Left forelimb (tissue), 1 donor: ENCODE results near the gene CFAP299.
"Not testable (repeated sequence)": the region's sequence is repeated elsewhere in the genome, so short reads cannot be mapped to it uniquely, and the experiment has no call there.

ENCODE experiments used
- DNase-seq: peaks from one replicate; pipeline ENCODE4 v3.0.0-alpha.2; 2018; ENCODE audit warnings: low spot score

The CFAP299 gene

DNA sequence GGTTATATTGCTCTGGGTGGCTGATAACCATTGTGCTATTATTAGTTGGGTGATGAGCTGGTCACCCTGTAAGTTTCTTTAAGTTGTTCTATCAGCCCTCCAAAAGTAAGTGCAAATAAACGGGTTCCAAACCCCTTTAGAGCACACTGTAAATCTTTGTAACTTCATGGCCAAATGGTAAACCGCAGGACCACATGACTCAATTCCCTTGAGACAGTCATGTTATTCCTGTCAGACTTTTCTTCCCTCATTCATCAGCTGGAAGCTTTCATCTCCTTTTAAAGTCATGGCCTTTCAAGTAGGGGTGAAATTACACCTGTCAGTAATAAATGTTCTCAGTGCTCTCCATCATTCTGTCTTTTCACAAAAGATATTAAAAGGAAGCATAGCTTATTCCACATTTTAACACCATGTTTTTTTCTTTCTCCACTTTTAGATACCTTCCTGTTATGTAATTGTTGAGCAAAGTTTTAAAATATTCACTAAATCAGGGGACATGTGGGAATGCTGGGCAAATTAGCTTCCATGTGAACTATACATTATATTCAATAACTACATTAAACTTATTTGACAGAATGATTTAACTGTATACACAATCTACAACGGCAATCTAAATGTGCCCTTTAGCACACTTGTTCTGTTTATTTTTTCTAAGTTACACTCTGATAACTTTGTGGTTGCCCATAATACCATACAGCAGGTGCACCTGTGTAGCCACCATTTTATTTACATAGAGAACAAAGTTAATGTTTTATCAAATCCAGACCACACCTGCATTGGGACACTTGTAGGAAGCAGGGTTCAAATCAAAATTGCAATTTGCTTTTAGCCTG lies 275.5 kb downstream of the CFAP299 start:
- no peak for DNase-seq

DNA sequence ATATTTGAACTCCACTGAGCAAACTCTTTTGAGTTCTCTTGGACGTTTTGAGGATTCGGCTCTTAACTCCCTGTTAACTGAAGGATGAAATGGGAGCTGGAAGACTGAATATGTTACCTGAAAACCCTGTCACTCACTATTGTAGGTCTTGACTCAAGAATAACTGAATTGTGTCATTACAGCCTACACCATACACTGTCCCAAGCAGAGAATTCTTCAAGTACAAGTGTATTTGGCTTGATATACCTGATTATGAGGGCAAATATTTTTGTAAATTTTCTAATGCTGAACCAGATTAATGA lies 276.1 kb downstream of the CFAP299 start:
- DNase-seq, result no peak

DNA sequence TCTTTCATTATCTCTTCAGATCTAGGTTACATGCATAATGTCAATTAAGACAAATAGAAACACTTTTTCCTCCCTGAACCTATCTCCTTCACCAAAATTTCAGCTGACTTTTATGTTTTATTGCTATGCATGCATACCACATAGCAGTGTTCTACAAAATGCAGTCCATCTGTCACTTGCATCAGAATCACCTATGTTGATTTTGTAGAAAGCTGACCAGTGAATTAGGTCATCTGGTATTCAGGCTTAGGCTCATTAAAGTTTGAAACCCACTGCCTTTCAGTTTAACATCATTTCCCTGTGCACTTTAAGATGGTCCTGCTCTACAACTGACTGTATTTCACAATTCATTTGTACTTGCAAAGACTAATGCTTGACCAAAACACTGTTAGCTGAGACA lies 277.9 kb downstream of the CFAP299 start:
- no peak for DNase-seq

DNA sequence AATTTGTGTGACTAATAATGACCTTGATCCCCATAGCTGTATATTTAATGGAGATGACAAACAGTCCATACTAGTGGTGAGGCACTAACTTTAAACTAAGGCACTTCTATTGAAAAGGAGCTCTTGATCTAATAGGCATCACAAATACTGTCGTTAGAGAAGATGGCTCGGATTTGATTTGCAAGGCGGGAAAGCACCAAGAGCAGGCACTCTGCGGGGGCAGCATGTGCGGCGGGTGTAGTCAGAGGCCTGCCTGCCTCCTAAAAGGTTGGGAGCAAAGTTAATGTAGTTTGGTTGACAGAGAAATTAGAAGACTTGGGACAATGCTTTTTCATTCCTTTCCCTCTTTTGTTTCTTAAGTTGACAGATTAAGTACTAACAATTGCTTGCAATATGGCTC lies 278.8 kb downstream of the CFAP299 start:
- no peak for DNase-seq

DNA sequence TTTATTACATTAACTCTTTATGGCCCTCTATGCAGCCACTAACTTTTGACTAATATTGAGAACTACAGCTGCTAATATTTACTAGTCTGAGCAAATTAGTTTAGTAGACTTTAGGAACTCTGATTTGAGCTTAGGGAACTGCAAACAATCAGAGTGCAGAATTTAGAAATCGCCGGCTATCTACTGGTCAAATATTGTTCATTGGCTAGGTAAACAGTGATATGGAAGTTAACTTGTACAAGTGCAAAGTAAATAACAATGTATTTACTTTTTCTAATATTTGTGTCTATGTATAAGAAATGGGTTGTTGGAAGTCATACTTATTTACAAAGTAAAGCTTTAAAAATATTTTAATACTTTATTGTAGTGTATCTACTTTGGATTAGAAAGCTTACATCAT lies 279.6 kb downstream of the CFAP299 start:
- no peak for DNase-seq

DNA sequence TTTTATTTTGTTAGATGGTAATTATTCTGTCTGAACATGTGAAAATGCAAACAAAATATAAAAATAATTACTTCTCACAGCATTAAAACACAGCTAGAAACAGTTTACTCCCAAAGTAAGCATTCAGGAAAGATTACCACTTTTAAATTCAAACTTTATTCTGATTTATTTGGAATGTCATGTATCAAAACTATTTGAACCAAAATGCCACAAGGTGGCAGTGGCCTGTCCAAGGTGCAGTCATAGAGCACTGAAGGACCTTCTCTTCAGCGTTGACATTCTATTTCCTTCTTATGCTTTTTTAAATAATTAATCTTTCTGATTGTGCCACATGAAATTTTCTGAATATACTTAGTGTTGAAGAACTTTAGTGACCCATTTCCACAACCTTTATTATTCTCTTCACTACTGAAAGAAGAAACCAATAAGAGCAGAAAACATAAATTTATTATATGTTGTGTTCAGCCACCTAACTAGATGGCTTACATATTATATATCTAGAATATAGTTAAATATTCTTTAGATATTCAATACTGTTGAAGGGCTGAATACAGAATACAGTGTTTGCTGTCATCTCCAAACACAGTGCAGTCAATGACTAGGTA lies 283.6 kb downstream of the CFAP299 start:
- DNase-seq, result no peak

DNA sequence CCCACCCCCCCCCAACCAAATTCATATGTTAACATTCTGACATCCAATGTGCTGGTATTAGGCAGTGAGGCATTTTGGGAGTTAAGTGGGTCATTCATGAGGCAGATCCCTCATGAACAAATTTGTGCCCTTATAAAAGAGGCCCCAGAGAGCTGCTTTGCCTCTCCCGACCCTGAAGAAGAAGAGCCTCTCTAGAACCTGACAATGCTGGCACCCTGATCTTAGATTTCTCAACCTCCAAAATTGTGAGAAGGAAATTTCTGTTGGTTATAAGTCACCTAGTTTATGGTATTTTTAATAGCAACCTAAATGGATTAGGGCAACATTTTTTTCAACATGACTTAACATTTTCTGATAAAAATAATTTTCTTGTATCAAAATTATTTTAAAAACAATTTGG lies 296.3 kb downstream of the CFAP299 start:
- no peak for DNase-seq

DNA sequence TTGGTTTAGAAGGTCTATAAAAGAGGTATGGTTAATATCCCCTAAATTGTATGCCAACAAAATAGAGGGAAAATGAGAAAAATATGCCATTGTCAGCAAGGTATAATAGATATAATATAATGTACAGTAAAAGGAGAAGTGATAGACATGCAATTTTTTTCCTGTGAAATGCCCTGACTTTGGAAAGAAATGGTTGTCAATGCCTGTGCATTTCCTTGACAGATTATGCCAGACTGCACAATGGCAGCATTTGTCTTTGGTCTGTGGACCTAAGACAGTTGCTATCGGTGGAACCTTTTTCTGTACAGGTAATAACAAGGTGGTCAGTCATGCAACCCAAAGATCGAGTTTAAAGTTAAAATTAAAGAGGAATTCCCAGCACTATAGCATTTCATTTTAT lies 301.7 kb downstream of the CFAP299 start:
- DNase-seq, result no peak

DNA sequence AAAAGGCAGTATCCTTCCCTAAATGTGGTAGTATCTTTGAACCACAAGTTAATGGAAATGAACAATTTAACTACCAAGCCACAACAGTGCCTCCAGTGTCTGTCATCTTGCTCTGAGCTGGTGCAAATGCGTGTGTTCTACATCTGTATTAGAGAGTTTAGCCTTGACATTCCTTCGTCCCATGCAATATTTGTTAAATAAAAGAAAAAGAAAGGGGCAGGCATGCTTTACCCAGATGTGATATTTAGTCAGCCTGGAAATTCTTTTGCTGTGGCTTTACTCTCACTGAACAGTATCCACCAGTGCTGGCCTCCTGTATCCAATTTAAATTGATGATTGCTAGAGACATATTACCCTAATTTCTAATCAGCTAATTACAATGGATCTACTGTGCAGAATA lies 310.5 kb downstream of the CFAP299 start:
- no peak for DNase-seq

DNA sequence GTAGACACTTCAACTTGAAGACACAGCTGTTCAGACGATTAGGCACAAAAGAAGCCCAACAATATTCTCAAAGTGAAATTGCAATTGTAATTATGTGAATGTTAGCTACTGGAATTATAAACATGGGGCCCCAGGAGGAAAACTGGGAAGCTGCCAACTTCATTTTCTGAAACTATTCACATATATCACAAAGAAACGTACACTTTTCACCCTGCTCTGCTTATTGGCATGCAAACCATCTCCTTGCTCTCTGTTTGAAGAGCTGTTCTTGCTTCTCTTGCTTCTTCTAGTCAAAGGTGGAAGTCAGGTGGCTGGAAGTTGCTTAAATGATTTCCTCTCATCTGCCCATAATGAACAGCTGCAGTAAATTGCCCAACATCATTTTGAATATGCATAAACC lies 320.1 kb downstream of the CFAP299 start:
- no peak for DNase-seq

DNA sequence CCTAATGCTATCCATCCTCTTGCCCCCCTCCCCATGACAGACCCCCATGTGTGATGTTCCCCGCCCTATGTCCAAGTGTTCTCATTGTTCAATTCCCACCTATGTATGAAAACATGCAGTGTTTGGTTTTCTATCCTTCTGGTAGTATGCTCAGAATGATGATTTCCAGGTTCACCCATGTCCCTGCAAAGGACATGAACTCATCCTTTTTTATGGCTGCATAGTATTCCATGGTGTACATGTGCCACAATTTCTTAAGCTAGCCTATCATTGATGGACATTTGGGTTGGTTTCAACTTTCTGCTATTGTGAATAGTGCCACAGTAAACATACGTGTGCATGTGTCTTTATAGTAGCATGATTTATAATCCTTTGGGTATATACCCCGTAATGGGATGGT lies 334.6 kb downstream of the CFAP299 start:
- not testable (repeated sequence) for DNase-seq

DNA sequence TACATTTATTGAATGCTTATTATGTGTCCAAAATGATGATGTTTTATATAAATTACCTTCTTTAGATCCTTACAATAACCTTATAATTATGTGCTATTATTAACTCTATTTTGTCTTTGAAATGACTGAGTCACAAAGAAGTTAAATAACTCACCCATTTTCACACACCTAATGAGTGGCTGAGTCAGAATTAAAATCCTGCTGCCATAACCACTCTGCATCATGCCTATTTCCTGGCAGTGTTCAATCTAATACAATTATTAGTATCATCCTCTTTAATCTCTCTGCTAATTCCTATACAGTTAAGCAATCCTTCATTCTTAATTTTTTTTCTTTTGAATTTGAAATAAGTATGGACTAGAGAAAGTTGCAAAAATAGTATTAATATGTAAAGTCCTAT lies 342.9 kb downstream of the CFAP299 start:
- no peak for DNase-seq

DNA sequence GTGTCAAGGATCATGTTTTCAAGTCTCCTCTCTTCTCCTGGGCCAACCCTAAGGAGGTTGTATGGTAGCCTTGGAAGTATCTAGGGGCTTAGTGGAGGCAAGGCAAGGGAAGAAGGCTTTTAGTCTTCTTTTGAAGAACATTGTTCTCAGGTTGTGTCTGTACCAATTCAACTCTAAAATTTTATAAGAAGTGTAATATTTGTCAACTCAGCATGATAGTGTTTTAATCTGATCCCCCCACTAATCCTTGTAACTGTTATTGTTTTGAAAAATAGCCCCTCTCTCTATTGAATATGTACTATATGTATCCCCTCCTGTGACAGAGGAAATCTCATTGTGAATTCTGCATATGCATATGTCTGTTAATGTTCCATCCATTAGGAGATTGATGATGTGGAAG lies 345.4 kb downstream of the CFAP299 start:
- no peak for DNase-seq

DNA sequence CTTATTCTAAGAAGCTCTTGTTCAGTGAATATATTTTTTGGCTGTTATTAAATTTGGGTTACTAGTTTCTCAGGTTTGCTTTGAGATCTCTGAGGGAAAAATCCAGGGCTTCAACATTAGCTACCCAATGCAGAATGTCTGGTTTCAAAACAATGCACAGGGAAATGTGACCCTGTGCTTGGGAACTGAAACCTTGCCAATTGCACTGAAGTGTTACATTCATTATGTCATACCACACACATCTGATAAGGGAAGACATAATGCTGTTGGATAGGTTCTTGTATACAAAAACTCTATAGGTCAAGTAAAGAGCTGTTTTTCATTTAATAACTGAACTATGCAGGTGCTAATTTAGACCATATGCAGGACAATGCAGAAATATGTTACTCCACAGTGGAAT lies 349.7 kb downstream of the CFAP299 start:
- DNase-seq, result no peak

DNA sequence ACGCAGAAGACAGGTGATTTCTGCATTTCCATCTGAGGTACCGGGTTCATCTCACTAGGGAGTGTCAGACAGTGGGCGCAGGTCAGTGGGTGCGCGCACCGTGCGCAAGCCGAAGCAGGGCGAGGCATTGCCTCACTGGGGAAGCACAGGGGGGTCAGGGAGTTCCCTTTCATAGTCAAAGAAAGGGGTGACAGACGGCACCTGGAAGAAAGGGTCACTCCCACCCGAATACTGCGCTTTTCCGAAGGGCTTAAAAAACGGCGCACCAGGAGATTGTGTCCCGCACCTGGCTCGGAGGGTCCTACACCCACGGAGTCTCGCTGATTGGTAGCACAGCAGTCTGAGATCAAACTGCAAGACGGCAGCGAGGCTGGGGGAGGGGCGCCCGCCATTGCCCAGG lies 352.2 kb downstream of the CFAP299 start:
- not testable (repeated sequence) for DNase-seq

DNA sequence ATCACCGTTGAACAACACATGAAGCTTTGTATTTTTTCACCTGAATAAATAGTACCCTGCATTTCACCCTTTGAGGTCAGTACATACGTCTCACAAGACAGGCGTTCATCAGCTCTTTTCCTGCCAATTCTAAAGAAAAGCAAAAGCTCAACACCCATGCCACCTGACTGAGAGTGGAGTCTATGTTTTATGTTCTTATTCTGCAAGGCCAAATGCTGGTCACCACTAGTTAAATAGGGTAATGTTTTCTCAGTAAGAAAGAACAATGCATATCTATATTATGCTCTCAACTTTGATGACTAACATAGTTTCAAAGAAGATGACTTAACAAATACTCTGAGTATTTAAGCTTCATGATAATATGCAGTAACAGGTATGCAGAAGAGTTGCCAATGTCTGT lies 358.6 kb downstream of the CFAP299 start:
- no peak for DNase-seq

DNA sequence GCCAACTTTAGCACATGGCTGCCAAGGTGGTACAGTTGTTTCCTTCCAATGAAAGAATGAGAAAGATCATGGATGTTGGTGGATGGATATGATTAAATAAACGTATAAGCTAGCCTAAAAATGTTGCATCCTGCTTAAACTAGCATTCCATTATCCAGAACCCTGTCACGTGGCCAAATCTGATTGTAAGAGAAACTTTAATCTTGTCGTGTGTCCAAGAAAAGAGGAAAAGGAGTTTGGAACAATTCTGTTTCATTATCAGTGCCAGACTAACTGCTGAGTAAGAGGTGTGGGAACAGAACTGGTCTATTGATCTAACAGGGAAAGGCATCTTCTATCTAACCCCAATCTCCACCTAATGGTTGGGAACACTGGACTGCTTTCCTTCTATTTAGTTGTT lies 369.8 kb downstream of the CFAP299 start:
- DNase-seq, result no peak

DNA sequence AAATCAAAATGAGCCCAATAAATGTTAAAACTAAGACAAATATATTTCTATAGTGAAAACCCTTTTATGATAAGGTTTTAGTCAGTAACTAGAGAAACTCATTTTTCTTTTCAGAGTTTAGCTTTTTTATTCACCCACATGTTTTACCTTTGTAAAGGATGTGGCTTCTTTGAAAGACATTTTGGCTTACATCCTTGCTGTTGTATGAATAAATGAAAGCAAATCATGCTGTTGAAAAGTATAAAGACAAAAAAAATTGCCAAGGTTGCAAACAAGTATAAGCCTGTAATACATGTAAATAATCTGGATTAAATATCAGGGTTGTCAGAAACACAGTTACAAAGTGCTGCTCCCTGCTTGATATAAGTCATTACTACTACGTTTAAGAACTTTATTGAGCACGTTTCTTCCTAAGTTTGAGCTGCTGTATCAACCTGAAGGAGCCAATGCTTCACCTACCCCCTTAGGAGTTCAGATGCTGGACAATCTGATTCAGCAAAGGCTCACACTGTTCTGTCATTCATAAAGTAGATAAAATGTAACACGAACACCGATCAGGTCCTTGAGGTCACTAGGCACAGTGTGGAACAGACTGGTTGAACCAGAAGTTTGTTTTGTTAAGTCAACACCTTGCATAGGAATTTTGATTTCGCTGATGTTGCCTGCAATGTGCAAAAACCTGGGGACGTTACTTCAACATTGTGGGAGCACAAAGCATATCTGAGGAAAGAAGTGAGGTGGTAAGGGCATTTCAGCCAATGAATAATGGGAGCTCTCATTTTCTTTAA lies 373.7 kb downstream of the CFAP299 start:
- no peak for DNase-seq

DNA sequence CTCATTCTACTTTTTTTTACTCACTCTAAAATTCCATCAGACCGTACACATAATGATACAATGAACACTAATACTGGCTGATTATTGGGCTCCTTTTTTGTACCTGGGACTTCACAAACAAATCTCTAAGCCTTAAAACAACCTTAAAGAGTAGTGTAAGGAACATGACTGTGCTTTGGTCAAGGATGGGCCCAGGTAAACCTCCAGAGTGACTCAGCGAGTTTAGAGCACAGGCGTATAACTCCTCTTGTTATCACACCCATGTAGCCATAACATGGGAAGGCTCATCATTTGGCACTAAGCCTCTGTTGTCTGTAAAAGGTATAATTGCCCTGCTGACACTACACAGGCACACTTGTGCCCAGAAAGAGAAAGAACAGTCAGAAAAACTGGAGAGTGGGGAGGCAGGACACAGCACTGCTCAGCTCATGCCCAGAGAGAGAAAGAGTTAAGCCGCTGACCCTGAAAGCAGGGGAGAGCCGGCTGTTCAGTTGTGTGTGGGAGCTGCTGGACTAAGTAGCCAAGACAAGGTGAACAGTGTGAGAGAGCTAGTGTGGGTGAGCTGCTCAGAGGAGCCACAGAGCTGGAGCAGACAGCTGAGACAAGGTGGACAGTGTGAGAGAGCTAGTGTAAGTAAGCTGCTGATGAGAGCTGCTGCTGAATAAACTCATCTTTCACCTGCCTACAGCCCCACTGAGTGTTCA lies 375.4 kb downstream of the CFAP299 start:
- no peak for DNase-seq

DNA sequence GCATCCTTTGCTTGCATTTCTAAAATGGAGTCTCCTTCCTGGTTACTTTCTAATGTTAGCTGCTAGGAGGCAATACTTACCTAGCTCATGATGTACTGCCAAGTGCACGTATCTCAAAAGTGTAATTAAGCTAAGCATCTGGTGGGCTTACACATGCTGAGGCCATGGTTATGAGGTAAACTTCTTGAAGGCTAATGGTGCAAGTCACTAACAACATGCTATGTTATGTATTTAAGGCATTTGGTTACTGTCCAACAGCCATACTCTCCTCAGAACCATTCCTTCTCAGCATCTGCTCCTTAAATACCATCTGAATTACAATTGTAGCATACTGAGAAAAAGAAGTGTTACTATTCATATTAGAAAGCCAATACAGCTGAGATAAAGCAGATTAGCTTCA lies 376.4 kb downstream of the CFAP299 start:
- no peak for DNase-seq

DNA sequence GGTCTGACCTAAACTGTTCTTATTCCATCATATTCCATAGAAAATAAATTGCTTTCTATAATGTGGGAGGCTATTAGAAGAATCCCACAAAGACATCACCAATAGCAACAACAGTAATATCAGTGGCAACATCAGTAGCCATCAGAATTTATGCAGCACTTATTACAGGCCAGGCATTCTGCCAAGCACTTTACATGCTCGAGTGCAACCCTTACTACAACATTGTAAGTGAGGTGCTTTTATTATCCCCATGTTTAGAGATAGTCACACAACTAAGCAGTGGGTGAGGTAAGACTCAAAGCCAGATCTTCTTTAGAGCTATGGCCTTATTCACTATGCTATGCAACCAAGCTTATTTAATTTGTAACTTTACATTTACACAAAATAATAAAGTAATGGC lies 377.9 kb downstream of the CFAP299 start:
- DNase-seq, result no peak

DNA sequence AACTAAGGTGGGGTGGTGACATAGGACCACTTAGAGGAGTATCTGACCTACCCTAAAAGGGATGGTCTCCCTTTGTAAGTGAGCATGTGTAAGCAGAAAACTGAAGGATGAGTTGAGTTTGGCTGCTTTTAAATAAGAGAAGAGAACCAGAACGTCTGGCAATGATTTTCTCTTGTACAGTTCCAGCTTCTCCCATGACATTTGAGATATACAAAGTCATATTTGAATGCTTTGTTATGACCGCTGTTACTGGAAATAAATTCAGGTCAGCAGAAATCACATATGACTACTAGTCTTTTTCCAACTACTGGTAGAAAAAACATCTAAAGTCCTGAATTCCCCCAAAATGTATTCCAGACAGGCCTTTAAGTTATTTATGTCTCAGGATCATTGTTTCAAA lies 381.7 kb downstream of the CFAP299 start:
- DNase-seq, result no peak

DNA sequence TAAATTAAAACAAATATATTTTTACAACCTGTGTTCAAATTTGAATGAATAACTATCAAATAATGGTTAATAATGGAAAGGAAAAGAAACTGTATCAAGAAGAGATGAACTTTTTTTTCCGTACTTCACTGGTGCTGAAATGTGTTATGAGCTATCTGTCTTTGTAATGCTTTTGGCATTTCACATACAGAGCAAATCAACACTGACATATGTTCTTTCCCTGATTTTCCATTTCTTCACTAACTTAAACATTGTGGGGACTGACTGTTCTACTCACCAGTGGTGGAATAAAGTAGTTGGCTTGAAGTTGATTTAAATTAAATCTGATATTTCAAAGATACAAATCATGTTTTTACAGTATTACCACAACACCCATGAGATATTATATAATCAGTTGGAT lies 390.9 kb downstream of the CFAP299 start:
- no peak for DNase-seq
